ENCODE results near the gene SPAG16. TPM values are rescaled to one million over a fixed set of nuclear protein-coding genes. Genes with fewer than 3 reads are reported as not detected.
"Not testable (repeated sequence)": the region's sequence is repeated elsewhere in the genome, so short reads cannot be mapped to it uniquely, and the experiment has no call there.

Gene SPAG16
- total RNA-seq, 2 experiments from 2014 or later, result 11.1 to 12.5 TPM

GRCh38 chr2:214051585-214051984 is 767.3 kb downstream of the SPAG16 start:
- ChIA-PET CTCF (no interaction called here), POLR2A (no interaction called here)
- no peak overlapping the region for H3K27ac Mint-ChIP-seq
- ATAC-seq (no peak), DNase-seq (no peak)
- H3K4me3 Mint-ChIP-seq, result no peak overlapping the region
- no peaks in the 10 kb centered on the region for H3K36me3 Mint-ChIP-seq (ENCODE audit: low read depth)
- H3K9me3 Mint-ChIP-seq (ENCODE audit: insufficient read depth), result no peaks in the 10 kb centered on the region
- no peaks in the 10 kb centered on the region for H3K27me3 Mint-ChIP-seq (ENCODE audit: low read depth)
- no peaks in the 10 kb centered on the region for H3K4me1 Mint-ChIP-seq (ENCODE audit: low read depth)

GRCh38 chr2:214052235-214052634 is 768.0 kb downstream of the SPAG16 start:
- Mint-ChIP-seq H3K4me1 (ENCODE audit: low read depth) (no peaks in the 10 kb centered on the region), H3K36me3 (ENCODE audit: low read depth) (no peaks in the 10 kb centered on the region), H3K4me3 (no peak overlapping the region), H3K27me3 (ENCODE audit: low read depth) (no peaks in the 10 kb centered on the region), H3K27ac (no peak overlapping the region), H3K9me3 (ENCODE audit: insufficient read depth) (no peaks in the 10 kb centered on the region)
- CTCF ChIA-PET, result no interaction called here
- POLR2A ChIA-PET, result no interaction called here
- no peak for ATAC-seq
- DNase-seq, result no peak

GRCh38 chr2:214057986-214058385 is 773.7 kb downstream of the SPAG16 start:
- H3K36me3 Mint-ChIP-seq (ENCODE audit: low read depth), result no peaks in the 10 kb centered on the region
- peaks cover 5% of the 10 kb centered on the region for H3K9me3 Mint-ChIP-seq (ENCODE audit: insufficient read depth)
- DNase-seq (no peak), ATAC-seq (no peak)
- ChIA-PET CTCF (no interaction called here), POLR2A (no interaction called here)
- H3K27me3 Mint-ChIP-seq (ENCODE audit: low read depth), result no peaks in the 10 kb centered on the region
- H3K4me3 Mint-ChIP-seq, result no peak overlapping the region
- H3K27ac Mint-ChIP-seq, result no peak overlapping the region
- H3K4me1 Mint-ChIP-seq (ENCODE audit: low read depth), result no peaks in the 10 kb centered on the region

- H3K36me3 Mint-ChIP-seq (ENCODE audit: low read depth); H3K4me1 Mint-ChIP-seq (ENCODE audit: low read depth); ATAC-seq; POLR2A ChIA-PET; DNase-seq; H3K27me3 Mint-ChIP-seq (ENCODE audit: low read depth); H3K9me3 Mint-ChIP-seq (ENCODE audit: insufficient read depth); H3K27ac Mint-ChIP-seq; CTCF ChIA-PET; H3K4me3 Mint-ChIP-seq: not testable (repeated sequence)
Measured at GRCh38 chr2:214062279-214062678, 778.0 kb downstream of the SPAG16 start.

DNA sequence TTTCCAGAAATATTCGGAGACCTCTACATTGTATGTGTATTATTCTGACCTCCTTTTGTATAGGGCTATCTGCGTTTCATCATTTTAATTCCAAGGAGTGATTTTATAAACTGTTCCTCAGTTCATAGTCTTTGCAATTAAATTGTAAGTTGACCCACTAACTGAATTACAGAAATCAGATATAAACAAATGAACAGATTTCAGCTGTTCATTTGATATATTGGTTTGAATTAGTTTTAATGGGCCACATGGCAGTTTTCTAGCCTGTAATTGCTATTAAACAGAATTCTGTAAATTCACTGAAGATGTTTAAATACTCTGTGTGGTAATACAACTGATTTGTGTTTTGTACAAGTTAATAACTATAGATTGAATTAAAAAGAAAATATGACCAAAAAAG is 780.2 kb downstream of the SPAG16 start:
- Mint-ChIP-seq H3K36me3 (ENCODE audit: low read depth) (no peaks in the 10 kb centered on the region), H3K27ac (no peak overlapping the region), H3K4me3 (no peak overlapping the region), H3K27me3 (ENCODE audit: low read depth) (no peaks in the 10 kb centered on the region), H3K4me1 (ENCODE audit: low read depth) (no peaks in the 10 kb centered on the region), H3K9me3 (ENCODE audit: insufficient read depth) (peaks cover 5% of the 10 kb centered on the region)
- ChIA-PET CTCF (no interaction called here), POLR2A (no interaction called here)
- no peak for DNase-seq
- no peak for ATAC-seq

DNA sequence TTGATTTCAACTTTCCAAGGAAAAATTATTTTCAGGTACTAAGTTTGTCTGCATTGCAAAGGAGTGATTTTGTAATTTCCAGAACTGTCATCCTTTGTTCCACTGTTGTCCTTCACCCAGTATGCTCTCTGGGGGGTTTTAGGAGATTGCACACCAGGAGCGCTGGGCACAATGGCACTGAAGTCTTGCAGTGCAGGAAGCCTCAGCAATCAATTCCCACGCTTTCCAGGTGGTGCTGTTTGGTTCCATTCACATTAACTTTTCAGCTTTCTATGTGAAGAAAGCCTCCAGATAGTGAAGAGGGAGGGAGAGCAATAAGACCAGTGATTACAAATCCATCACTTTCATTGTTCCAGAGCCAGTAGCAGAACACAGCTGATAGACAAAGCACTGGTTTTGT is 782.6 kb downstream of the SPAG16 start:
- Mint-ChIP-seq H3K27ac (no peak overlapping the region), H3K27me3 (ENCODE audit: low read depth) (no peaks in the 10 kb centered on the region), H3K4me1 (ENCODE audit: low read depth) (no peaks in the 10 kb centered on the region), H3K9me3 (ENCODE audit: insufficient read depth) (peaks cover 5% of the 10 kb centered on the region), H3K4me3 (no peak overlapping the region), H3K36me3 (ENCODE audit: low read depth) (no peaks in the 10 kb centered on the region)
- DNase-seq, result no peak
- POLR2A ChIA-PET, result no interaction called here
- CTCF ChIA-PET, result no interaction called here
- no peak for ATAC-seq

DNA sequence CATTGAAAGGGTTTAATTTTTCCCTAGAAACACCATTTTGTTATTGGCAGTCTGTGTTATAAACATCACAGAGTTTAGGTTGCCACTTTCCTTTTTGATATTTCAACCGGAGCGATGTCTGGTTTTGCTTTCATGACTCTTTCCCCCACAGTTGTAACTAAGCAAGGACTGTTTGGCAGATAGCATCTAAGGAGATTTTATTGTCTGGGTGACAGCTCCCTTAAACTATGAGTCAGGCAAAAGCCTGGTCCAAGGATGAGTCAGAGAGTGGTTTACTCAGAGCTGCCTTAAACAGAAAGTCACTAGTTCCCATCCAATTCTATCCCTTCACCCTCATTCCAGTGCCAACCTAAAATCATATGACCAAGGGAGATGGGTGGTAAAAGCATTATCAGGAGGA is 785.0 kb downstream of the SPAG16 start:
- ATAC-seq (no peak), DNase-seq (no peak)
- H3K27me3 Mint-ChIP-seq (ENCODE audit: low read depth), result no peaks in the 10 kb centered on the region
- no peak overlapping the region for H3K4me3 Mint-ChIP-seq
- H3K27ac Mint-ChIP-seq, result no peak overlapping the region
- CTCF ChIA-PET, result no interaction called here
- H3K9me3 Mint-ChIP-seq (ENCODE audit: insufficient read depth), result no peaks in the 10 kb centered on the region
- POLR2A ChIA-PET, result interaction anchor here (0.7 kb wide), 1 partner anchor 385 kb away, joined by 3 read pairs; no protein-coding TSS in a partner anchor
- no peaks in the 10 kb centered on the region for H3K4me1 Mint-ChIP-seq (ENCODE audit: low read depth)
- no peaks in the 10 kb centered on the region for H3K36me3 Mint-ChIP-seq (ENCODE audit: low read depth)

DNA sequence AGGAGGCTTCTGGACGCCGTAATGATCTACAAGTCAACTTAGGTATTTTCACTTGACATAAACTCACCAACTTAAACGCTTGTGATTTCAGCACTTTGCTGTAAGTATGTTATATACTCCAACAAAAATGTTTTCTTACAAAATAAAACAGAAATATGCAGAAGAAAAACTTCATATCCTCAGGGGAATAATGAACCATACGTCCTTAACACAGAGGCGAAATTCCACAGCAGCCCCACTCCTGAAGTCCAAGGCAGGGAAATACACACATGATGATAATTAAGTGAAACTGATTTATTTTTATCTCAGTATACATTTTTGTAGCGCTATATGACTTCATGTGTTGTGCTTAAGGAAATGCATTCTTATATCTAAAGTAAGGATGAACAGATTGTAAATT is 791.2 kb downstream of the SPAG16 start:
- H3K27me3 Mint-ChIP-seq (ENCODE audit: low read depth), result no peaks in the 10 kb centered on the region
- POLR2A ChIA-PET, result no interaction called here
- CTCF ChIA-PET, result no interaction called here
- H3K4me1 Mint-ChIP-seq (ENCODE audit: low read depth), result no peaks in the 10 kb centered on the region
- ATAC-seq (no peak), DNase-seq (no peak)
- H3K9me3 Mint-ChIP-seq (ENCODE audit: insufficient read depth), result no peaks in the 10 kb centered on the region
- H3K27ac Mint-ChIP-seq, result no peak overlapping the region
- H3K4me3 Mint-ChIP-seq, result no peak overlapping the region
- no peaks in the 10 kb centered on the region for H3K36me3 Mint-ChIP-seq (ENCODE audit: low read depth)

GRCh38 chr2:214076527-214076926 is 792.3 kb downstream of the SPAG16 start:
- ATAC-seq, result no peak
- Mint-ChIP-seq H3K36me3 (ENCODE audit: low read depth) (no peaks in the 10 kb centered on the region), H3K4me3 (no peak overlapping the region), H3K27me3 (ENCODE audit: low read depth) (no peaks in the 10 kb centered on the region), H3K4me1 (ENCODE audit: low read depth) (no peaks in the 10 kb centered on the region), H3K9me3 (ENCODE audit: insufficient read depth) (no peaks in the 10 kb centered on the region), H3K27ac (no peak overlapping the region)
- POLR2A ChIA-PET, result no interaction called here
- no peak for DNase-seq
- CTCF ChIA-PET, result no interaction called here

DNA sequence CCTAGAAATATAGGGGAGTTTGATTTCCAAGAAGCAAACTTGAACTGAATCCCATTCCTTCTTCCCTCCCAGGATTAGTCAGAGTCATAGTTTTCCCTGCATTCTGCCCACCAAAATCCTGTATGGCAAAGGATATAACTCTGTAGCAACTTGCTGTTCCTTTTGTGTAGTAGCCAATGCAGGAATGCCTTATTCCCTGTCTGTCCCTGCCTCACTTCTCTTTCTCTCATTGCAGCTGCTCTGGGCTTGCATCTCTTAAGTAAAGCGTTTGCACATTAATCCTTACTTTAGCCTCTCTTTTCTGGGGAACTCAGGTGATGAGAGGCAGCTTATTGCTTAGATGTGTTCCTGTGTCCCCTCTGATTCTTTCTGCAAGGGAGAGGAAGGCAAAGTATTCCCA is 793.5 kb downstream of the SPAG16 start:
- ATAC-seq (no peak), DNase-seq (no peak)
- Mint-ChIP-seq H3K9me3 (ENCODE audit: insufficient read depth) (no peaks in the 10 kb centered on the region), H3K27ac (no peak overlapping the region), H3K4me3 (no peak overlapping the region), H3K36me3 (ENCODE audit: low read depth) (no peaks in the 10 kb centered on the region), H3K4me1 (ENCODE audit: low read depth) (no peaks in the 10 kb centered on the region), H3K27me3 (ENCODE audit: low read depth) (no peaks in the 10 kb centered on the region)
- ChIA-PET CTCF (no interaction called here), POLR2A (no interaction called here)

DNA sequence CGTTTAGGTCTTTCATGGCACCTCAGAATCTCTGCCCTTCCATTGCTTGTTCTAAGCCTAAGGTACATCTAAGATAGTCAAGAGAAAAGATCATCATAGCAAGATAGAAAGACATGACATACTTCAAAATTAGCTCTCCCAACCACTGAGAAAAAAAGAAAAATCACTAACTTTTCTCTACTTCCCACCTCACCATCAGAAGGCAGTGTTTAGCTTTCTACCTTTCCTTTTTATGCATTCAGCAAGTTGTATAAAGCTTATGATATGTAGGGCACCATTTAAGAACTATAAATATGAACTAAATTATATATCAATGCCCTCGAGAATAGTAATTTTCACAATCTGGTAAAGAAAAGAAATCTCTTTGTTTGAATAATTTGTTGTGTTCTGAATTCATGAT is 794.8 kb downstream of the SPAG16 start:
- Mint-ChIP-seq H3K27me3 (ENCODE audit: low read depth) (no peaks in the 10 kb centered on the region), H3K36me3 (ENCODE audit: low read depth) (no peaks in the 10 kb centered on the region), H3K4me3 (no peak overlapping the region), H3K9me3 (ENCODE audit: insufficient read depth) (no peaks in the 10 kb centered on the region), H3K27ac (no peak overlapping the region), H3K4me1 (ENCODE audit: low read depth) (no peaks in the 10 kb centered on the region)
- ChIA-PET CTCF (no interaction called here), POLR2A (no interaction called here)
- DNase-seq (no peak), ATAC-seq (no peak)

DNA sequence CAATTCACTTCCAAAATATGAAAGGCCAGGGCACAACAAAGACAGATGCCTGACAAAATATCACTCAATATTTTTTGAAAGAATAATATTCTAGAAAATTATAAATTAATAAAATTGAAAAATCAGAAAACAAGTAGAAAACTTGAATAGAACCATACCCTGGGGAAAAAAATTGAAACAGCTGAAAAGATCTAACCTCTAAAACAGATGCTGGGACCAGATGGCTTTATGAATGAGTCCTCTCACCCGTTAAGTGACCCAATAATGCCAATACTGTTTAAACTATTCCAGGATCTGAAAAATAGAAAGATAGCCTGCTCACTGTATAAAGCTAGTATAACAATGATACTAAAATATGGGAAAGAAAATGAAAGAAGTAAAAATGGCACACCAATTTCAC is 804.3 kb downstream of the SPAG16 start:
- no peaks in the 10 kb centered on the region for H3K27me3 Mint-ChIP-seq (ENCODE audit: low read depth)
- H3K9me3 Mint-ChIP-seq (ENCODE audit: insufficient read depth), result no peaks in the 10 kb centered on the region
- no peak overlapping the region for H3K27ac Mint-ChIP-seq
- CTCF ChIA-PET, result no interaction called here
- POLR2A ChIA-PET, result no interaction called here
- DNase-seq (no peak), ATAC-seq (no peak)
- H3K4me1 Mint-ChIP-seq (ENCODE audit: low read depth), result no peaks in the 10 kb centered on the region
- H3K4me3 Mint-ChIP-seq, result no peak overlapping the region
- no peaks in the 10 kb centered on the region for H3K36me3 Mint-ChIP-seq (ENCODE audit: low read depth)

- H3K27me3 Mint-ChIP-seq (ENCODE audit: low read depth), result no peaks in the 10 kb centered on the region
Measured at GRCh38 chr2:214096208-214096715, 812.0 kb downstream of the SPAG16 start.

More at GRCh38 chr2:214096208-214096715, 812.0 kb downstream of the SPAG16 start:
- DNase-seq (no peak), ATAC-seq (no peak)
- no peak overlapping the region for H3K4me3 Mint-ChIP-seq
- POLR2A ChIA-PET, result no interaction called here
- no peaks in the 10 kb centered on the region for H3K36me3 Mint-ChIP-seq (ENCODE audit: low read depth)
- H3K4me1 Mint-ChIP-seq (ENCODE audit: low read depth), result no peaks in the 10 kb centered on the region
- H3K27ac Mint-ChIP-seq, result no peak overlapping the region
- H3K9me3 Mint-ChIP-seq (ENCODE audit: insufficient read depth), result no peaks in the 10 kb centered on the region
- CTCF ChIA-PET, result no interaction called here
